Measurements from ENCODE around the gene VAT1. TPM values are rescaled to one million over a fixed set of nuclear protein-coding genes. Genes with fewer than 3 reads are reported as not detected.

VAT1 gene
- total RNA-seq, 1 experiment from 2014 or later = 262 TPM

GRCh38 chr17:43025290-43025657 is 3.1 kb upstream of the VAT1 start:
- Histone ChIP-seq H3K56ac (ENCODE audit: insufficient read length, low read depth, low read length) (no peak overlapping the region), H2BK12ac (ENCODE audit: insufficient read length, low read depth, low read length) (no peak overlapping the region), H3K27me3 (ENCODE audit: insufficient read depth, low read length) (no peaks in the 10 kb centered on the region), H2AK5ac (ENCODE audit: insufficient read length, low read length) (no peak overlapping the region), H3K4me2 (ENCODE audit: insufficient read depth, insufficient read length, low read length) (peak overlapping the region; percentile 79), H4K8ac (replicated peaks; ENCODE audit: insufficient read length, low read depth, low read length) (no peak overlapping the region), H3K79me1 (ENCODE audit: insufficient read depth, low read depth, low read length, poor library complexity, severe bottlenecking) (no peaks in the 10 kb centered on the region), H4K5ac (ENCODE audit: insufficient read length, low read depth, low read length) (no peak overlapping the region), H3K14ac (ENCODE audit: insufficient read depth, low read length) (peak overlapping the region; percentile 82), H3K23ac (ENCODE audit: insufficient read length, low read depth, low read length) (no peak overlapping the region), H3K79me2 (ENCODE audit: insufficient read depth, low read length) (no peaks in the 10 kb centered on the region; the same call in 1 of the 2 replicates), H2BK20ac (ENCODE audit: low read depth, low read length, poor library complexity, severe bottlenecking) (no peak overlapping the region), H3K9me3 (ENCODE audit: control insufficient read depth, low read depth, low read length) (no peaks in the 10 kb centered on the region), H3K23me2 (ENCODE audit: insufficient read length, low read depth, low read length, poor library complexity, severe bottlenecking) (peaks cover 16% of the 10 kb centered on the region), H4K20me1 (ENCODE audit: control insufficient read depth, insufficient read depth, insufficient read length) (no peaks in the 10 kb centered on the region), H3K4me1 (ENCODE audit: insufficient read depth, low read length) (peaks cover 11% of the 10 kb centered on the region), H3K4ac (ENCODE audit: low read depth, low read length) (no peak overlapping the region), H3K18ac (ENCODE audit: insufficient read length, low read depth, low read length) (peak overlapping the region; percentile 34), H2BK15ac (ENCODE audit: low read depth, low read length) (no peak overlapping the region), H2BK5ac (ENCODE audit: insufficient read length, low read length) (no peak overlapping the region), H3K27ac (ENCODE audit: insufficient read length, low read depth, low read length) (no peak overlapping the region), H3K9ac (ENCODE audit: extremely low read depth, insufficient read length, low read length) (peak overlapping the region; percentile 54), H4K91ac (ENCODE audit: insufficient read length, low read depth, low read length) (no peak overlapping the region), H2BK120ac (ENCODE audit: low read depth, low read length, poor library complexity, severe bottlenecking) (no peak overlapping the region), H2AFZ (ENCODE audit: low read length) (no peak overlapping the region), H3T11ph (ENCODE audit: low read length) (no peak overlapping the region)
- H3K4me3 Mint-ChIP-seq = peak overlapping the region; percentile 75 to 98
- H3K36me3 Mint-ChIP-seq (ENCODE audit: insufficient read depth in 1 of 3, low read depth in 3 of 3) = peaks cover 10 to 26% (median 21%) of the 10 kb centered on the region in 3 experiments; a peak in 6 of 7 replicates
- peak; percentile 86 for DNase-seq
- peaks cover 37 to 50% of the 10 kb centered on the region in 2 experiments for H3K4me1 Mint-ChIP-seq
- H3K27ac Mint-ChIP-seq = peak overlapping the region in 2 of 3 experiments; percentile 55 to 70; a peak in 3 of 7 replicates
- no peaks in the 10 kb centered on the region for H3K9me3 Mint-ChIP-seq
- TF ChIP-seq CTCF (conservative IDR thresholded peaks at IDR 0.05) = no peak
- H3K27me3 Mint-ChIP-seq (ENCODE audit: low read depth) = no peaks in the 10 kb centered on the region
- WGBS (ENCODE audit: extremely low coverage, insufficient read length, low lambda C conversion rate) = no CpG with 5 or more reads among the region's 27 CpGs

All from H9 (cell line).